Lower lobe of right lung (tissue), 2 donors: ENCODE results near the gene SFI1. TPM values are rescaled to one million over a fixed set of nuclear protein-coding genes. Genes with fewer than 3 reads are reported as not detected.
A peak's percentile ranks its signal among the peaks of the same experiment; 100 is the strongest.

ENCODE experiments used
- ATAC-seq, 2 donors: fragments of 200-7000 bp; cut with Tn5 transposase; one replicate each; pipeline ENCODE4 v1.9.1; 2020 to 2022; ENCODE audit warnings: mild to moderate bottlenecking in 2 of 2, moderate library complexity in 2 of 2
- DNase-seq: peaks from one replicate; pipeline ENCODE4 v3.0.0-alpha.2; 2020
- H3K27ac ChIP-seq: fragments of 200-600 bp; one replicate; pipeline ENCODE4 v1.8.0; 2022
- H3K27me3 ChIP-seq: fragments of 200-600 bp; one replicate; pipeline ENCODE4 v1.8.0; 2022; ENCODE audit warnings: low read depth
- H3K36me3 ChIP-seq: fragments of 200-600 bp; one replicate; pipeline ENCODE4 v1.8.0; 2022; ENCODE audit warnings: mild to moderate bottlenecking
- H3K4me1 ChIP-seq: fragments of 200-600 bp; one replicate; pipeline ENCODE4 v1.8.0; 2022
- H3K4me3 ChIP-seq: fragments of 200-600 bp; one replicate; pipeline ENCODE4 v1.8.0; 2022; ENCODE audit warnings: mild to moderate bottlenecking
- H3K9me3 ChIP-seq: fragments of 200-600 bp; one replicate; pipeline ENCODE4 v1.8.0; 2022
- intact Hi-C: fragments of 100-400 bp; cut with DNase I; formaldehyde crosslinking; loops from one replicate; pipeline ENCODE4 v1.11.0; 2022
- total RNA-seq: library from RNA; stranded (reverse); fragmentation: NEBNext Ultra II Directional; extraction: Animal tissue kit (Norgen Biotek cat#: 25700); gene quantifications from one replicate; pipeline ENCODE4 v1.2.1, GENCODE V29; 2021
- TF ChIP-seq, protein P1 (sequence below): fragments of 200-600 bp; IDR thresholded peaks from one replicate; pipeline ENCODE4 v1.8.0; 2022; ENCODE audit warnings: antibody characterized with exemption, mild to moderate bottlenecking
- donor health status: DM: no; HTN: yes; CAD: no; lungs with severe emphysema.

SFI1 gene
- total RNA-seq, 1 donor from 2014 or later = 37.5 TPM

DNA sequence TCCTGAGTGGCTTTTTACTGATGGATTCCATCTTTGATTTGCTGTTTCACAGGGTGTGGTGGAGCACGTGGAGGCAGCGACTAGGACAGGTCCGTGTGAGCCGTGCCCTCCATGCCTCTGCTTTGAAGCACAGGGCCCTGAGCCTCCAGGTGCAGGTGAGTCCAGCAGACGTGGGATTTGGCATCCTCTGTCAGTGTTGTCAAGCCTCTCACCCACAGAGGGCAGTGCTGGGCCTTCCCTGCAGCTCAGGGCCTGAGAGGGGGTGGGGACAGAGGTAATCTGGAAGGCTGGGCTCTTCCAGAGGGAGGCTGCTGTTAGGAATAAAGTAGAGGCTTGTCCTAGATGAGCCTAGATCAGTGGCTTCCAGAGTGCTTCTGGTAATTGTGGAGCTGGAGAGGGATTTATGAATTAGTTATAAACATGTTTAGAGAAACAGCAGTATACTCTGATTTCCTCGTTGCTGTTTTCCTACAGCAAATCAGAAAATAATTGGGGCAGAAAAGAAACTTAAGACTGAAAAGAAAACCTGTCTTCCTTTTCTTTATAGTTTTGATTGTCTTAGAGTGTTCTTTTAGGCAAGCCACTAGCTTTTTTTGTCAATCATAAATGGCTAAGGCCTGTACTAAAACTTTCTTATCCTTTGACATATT lies 65.0 kb downstream of the SFI1 start:
- ATAC-seq (peak; percentile 95 to 96), DNase-seq (peak; percentile 75)
- H3K4me3 ChIP-seq = no peak overlapping the region
- intact Hi-C loops = no loop called here
- TF ChIP-seq, protein P1, sequence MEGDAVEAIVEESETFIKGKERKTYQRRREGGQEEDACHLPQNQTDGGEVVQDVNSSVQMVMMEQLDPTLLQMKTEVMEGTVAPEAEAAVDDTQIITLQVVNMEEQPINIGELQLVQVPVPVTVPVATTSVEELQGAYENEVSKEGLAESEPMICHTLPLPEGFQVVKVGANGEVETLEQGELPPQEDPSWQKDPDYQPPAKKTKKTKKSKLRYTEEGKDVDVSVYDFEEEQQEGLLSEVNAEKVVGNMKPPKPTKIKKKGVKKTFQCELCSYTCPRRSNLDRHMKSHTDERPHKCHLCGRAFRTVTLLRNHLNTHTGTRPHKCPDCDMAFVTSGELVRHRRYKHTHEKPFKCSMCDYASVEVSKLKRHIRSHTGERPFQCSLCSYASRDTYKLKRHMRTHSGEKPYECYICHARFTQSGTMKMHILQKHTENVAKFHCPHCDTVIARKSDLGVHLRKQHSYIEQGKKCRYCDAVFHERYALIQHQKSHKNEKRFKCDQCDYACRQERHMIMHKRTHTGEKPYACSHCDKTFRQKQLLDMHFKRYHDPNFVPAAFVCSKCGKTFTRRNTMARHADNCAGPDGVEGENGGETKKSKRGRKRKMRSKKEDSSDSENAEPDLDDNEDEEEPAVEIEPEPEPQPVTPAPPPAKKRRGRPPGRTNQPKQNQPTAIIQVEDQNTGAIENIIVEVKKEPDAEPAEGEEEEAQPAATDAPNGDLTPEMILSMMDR = peak; percentile 73
- peaks cover 4% of the 10 kb centered on the region for H3K4me1 ChIP-seq
- no peaks in the 10 kb centered on the region for H3K9me3 ChIP-seq
- peaks cover 21% of the 10 kb centered on the region for H3K36me3 ChIP-seq
- H3K27me3 ChIP-seq = no peaks in the 10 kb centered on the region
- no peak overlapping the region for H3K27ac ChIP-seq

DNA sequence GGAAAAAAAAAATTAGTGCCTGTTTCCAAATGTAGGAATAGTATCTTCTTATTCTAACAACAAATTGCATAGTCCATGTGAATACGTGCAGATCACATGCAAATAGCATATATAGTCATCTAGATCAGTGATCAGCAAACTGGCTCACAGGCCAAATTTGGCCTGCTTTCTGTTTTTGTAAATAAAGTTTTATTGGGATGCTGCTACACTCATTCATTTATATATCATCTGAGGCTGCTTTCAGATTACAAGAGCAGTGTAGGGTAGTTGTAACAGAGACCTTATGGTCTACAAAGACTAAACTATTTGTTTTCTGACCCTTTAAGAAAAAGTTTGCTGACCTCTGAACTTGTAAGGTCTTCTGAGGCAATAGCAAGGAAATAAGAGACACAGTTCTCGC lies 65.6 kb downstream of the SFI1 start:
- intact Hi-C loops = no loop called here
- DNase-seq (no peak), ATAC-seq (no peak)
- Histone ChIP-seq H3K27me3 (no peaks in the 10 kb centered on the region), H3K4me1 (peaks cover 4% of the 10 kb centered on the region), H3K9me3 (no peaks in the 10 kb centered on the region), H3K36me3 (peaks cover 20% of the 10 kb centered on the region), H3K4me3 (no peak overlapping the region), H3K27ac (no peak overlapping the region)
- TF ChIP-seq, protein P1 = no peak

DNA sequence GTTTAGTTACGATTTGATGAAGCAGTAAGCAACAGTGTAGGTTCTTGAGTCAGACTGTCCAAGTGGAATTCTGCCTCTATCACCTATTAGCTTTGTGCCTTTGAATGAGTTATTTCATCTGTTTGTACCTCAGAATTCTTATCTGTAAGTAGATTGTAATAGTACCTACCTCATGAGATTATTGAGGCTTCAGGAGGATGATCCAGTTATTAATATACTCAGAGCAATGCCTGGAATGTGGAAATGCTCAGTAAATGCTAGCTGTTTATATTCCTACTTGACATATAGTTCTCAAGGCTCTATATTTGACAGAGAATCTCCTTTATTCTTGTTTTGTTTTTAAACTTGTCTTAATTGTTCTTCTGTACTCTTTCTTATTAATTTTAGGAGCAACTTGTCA lies 70.1 kb downstream of the SFI1 start:
- H3K27me3 ChIP-seq = no peaks in the 10 kb centered on the region
- no peaks in the 10 kb centered on the region for H3K9me3 ChIP-seq
- no peak overlapping the region for H3K4me3 ChIP-seq
- DNase-seq = no peak
- TF ChIP-seq, protein P1 = no peak
- H3K4me1 ChIP-seq = peaks cover 2% of the 10 kb centered on the region
- ATAC-seq = no peak
- no peak overlapping the region for H3K27ac ChIP-seq
- intact Hi-C loops = no loop called here
- H3K36me3 ChIP-seq = peaks cover 5% of the 10 kb centered on the region

DNA sequence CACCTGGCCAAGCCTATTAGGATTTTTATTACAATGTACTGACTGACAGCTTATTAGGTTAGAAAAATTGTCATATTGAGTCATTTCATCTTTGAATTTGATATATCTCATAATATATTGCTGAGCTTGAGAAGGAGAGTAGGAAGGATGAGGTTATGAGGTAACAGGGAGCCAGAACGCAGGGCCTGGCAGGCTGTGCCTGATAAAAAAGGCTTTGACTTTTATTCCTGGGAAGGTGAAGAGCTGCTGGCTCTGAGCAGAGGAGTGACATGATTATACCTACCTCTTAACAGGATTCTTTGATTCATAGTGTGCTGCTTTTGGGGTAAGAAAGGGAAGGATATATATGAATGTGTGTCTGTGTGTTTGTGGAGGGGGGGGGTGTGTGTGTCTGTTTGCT lies 70.9 kb downstream of the SFI1 start:
- intact Hi-C loops = no loop called here
- no peak for ATAC-seq

GRCh38 chr22:31567702-31568101 lies 71.4 kb downstream of the SFI1 start:
- H3K27ac ChIP-seq = no peak overlapping the region
- H3K4me1 ChIP-seq = no peaks in the 10 kb centered on the region
- no peaks in the 10 kb centered on the region for H3K9me3 ChIP-seq
- TF ChIP-seq, protein P1 = no peak
- no peaks in the 10 kb centered on the region for H3K27me3 ChIP-seq
- DNase-seq (no peak), ATAC-seq (no peak)
- H3K36me3 ChIP-seq = peaks cover 6% of the 10 kb centered on the region
- intact Hi-C loops = no loop called here
- H3K4me3 ChIP-seq = no peak overlapping the region

More for the DNA sequence above, 70.9 kb downstream of the SFI1 start:
- TF ChIP-seq, protein P1 = no peak
- no peaks in the 10 kb centered on the region for H3K9me3 ChIP-seq
- H3K36me3 ChIP-seq = peaks cover 5% of the 10 kb centered on the region
- no peaks in the 10 kb centered on the region for H3K4me1 ChIP-seq
- no peak for DNase-seq
- no peak overlapping the region for H3K27ac ChIP-seq
- no peaks in the 10 kb centered on the region for H3K27me3 ChIP-seq
- no peak overlapping the region for H3K4me3 ChIP-seq
